GM21381 (cell line): Measurements from ENCODE around the gene EXOSC7.
"Not testable (repeated sequence)": the region's sequence is repeated elsewhere in the genome, so short reads cannot be mapped to it uniquely, and the experiment has no call there.

Experiments used
- ATAC-seq: cut with Tn5 transposase; IDR thresholded peaks from one replicate; pipeline ENCODE4 v1.9.1; 2021; ENCODE audit warnings: mild to moderate bottlenecking, moderate library complexity; ENCODE audit not compliant: unreplicated experiment

EXOSC7 gene

DNA sequence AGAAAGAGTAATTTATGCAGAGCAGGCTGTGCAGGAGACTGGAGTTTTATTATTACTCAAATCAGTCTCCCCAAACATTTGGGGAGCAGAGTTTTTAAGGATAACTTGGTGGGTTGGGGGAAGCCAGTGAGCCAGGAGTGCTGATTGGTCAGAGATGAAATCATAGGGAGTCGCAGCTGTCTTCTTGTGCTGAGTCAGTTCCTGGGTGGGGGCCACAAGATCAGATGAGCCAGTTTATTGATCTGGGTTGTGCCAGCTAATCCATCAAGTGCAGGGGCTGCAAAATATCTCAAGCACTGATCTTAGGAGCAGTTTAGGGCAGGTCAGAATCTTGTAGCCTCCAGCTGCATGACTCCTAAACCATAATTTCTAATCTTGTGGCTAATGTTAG is 77.8 kb downstream of the EXOSC7 start:
- not testable (repeated sequence) for ATAC-seq

DNA sequence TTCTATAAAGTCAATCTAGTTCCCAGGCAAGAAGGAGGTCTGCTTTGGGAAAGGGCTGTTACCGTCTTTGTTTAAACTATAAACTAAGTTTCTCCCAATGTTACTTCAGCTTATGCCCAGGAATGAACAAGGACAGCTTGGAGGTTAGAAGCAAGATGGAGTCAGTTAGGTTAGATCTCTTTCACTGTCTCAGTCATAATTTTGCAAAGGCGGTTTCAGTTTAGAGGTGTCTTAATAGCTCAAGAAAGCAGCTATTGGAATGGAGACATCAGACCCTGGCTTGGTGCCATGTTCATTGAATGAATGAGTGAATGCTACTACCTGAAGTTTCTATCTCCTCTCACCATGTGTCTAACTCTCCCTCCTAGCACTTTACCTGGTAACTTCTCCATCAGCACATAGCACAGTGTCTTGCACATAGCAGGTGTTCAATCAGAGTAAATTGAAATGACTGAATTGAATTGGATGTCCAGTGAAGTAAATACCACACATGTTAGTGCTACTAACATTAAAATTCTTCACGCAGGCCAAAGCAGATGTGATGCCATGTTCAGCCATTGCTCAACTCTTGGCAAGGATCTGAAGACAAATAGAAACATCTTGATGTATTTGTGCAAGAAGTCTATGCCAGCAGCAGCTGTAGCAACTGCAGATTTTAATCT is 78.3 kb downstream of the EXOSC7 start:
- ATAC-seq, result no peak

DNA sequence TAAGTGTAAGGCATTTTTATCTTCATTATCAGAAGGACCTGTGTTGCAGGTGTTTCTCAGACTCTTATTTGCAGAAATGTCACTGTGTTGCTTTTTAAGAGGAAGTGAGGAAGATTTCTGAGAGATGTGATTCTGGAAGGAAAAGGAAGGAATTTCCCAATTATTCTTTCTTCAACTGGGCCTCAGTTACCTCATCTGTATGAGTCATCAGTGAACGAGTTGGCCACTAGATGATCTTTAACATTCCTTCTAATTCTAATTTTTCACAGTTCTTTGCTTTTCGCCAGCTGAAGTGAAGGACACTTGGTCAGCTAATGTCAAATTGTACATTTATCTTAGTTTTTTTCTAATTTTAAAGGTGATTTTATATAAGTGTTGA is 79.0 kb downstream of the EXOSC7 start:
- ATAC-seq, result no peak

DNA sequence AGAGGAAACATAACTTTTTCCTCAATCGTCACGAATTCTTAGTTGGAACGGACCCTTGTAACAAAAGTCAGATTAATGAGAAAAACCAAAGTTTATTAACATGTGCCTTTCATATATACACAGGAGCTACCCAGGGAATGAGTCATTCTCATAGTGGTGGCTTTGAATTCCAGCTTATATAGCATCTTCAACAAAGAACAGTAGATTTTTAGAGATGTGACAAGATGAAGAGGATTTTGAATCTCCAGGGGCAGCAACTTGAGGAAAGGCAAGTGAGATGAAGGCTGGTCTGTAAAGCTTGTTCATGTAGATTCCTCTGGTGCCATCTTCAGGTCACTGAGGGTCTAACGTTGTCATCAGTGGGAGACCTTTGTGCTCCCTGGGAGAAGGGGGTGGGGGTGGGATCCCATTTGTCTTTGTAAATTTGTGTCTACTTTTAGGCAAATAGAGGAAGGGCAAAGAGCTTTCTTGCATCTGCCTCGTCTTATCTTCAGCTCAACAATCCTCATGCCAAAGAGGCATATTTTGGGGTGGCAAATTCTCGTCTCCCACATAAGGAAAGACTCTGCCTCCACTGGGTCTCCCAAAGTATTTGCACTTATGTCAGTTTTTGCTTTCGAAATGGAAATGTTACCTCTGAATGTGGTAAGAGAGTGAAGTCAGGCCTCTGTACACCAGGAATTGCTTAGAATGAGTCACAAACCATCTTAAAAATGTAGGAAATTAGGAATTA is 79.5 kb downstream of the EXOSC7 start:
- no peak for ATAC-seq

DNA sequence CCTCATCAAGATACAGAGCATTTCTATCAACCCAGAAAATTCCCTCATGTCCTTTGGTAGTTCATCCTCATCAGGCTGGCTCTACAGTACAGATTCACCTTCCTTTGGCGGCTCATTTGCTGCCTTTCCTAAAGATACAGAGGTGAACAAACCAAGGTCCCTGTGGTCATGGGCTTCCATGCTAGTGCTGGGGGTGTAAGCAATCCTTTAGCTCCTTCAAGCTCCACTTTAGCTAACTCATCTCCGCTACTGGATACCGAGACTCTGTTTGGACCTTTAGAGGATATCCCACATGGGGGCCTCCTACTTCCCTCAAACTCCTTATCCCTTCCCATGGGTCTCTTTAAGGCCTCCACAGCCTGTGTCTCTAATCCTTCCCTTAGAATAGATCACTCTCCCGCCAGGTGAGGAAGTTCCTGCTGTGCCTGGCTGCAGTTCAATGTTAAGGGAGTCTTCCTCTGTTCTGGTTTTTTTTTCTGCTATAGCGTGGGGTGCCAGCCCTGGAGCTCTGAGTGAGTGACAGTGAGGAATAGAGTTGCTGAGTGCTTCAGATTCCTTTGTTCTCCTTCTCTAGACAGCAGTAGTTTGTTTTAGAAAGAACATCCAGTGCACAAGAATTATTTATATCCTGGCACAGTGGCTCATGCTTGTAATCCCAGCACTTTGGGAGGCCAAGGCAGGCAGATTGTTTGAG is 80.7 kb downstream of the EXOSC7 start:
- no peak for ATAC-seq

DNA sequence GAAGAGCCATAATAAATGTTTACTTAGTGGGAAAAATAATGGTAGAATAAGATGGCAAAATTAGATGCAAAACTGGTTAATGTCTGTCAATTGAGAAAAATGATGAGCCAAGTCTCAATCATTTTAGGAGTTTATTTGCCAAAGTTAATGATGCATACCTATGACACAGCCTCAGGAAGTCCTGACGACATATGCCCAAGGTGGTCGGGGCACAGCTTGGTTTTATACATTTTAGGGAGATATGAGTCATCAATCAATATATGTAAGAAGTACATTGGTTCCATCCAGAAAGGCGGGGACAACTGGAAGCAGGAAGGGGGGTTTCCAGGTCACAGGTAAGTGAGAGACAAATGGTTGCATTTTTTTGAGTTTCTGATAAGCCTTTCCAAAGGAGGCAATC is 81.5 kb downstream of the EXOSC7 start:
- no peak for ATAC-seq

DNA sequence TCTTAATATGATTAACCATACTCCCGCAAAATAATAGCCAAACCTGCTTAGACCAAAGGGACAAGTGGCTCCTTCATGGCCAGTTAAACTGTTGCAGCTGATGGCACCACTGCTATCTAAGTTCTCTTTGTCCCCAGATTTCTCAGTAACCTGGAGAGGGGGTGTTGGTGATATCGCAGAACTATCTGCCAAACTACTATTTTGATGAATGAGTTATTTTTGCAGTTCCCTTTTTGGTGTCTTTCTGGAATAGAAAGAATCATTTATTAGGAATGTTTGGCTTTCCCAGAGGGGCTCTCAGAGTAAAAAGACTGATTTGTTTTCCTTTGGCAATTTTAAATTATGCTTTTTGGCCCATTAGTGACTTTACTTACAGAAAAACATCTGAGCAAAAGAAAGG is 83.1 kb downstream of the EXOSC7 start:
- no peak for ATAC-seq

DNA sequence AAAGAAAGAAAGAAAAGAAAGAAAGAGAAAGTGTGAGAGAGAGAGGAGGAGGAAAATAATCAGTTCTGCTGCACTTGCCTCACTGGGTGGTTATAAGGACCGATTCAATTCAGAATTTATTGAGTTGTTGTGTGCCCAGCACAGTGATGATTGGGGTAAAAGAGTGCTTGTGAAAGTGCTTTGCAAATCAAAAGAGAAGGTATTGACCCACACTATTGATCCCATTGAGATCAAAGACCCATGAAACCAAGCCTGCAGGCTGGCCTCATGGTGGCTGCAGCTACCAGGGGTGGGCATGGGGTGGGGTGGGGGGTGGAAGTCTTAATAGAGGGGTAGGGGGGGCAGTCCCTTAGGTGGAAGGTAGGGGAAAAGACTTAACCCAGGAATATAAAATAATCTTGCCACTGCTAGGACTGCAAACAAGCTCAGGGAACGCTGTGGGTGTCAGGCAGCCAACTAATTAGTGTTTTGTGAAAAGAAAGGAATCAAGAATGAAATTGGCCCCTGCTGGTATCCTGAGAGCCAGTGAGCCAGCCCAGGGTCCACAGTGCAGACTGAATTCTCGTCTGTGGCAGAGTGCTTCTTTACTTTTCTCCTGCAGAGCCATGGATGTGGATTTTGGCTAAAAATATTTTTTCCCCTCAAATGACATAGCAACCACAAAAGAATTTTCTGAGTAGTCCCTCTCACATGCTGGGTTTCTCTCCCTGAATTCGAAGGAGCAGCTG is 84.3 kb downstream of the EXOSC7 start:
- no peak for ATAC-seq
